ENCODE measurements around the gene AP1S1.
"Not testable (repeated sequence)": the region's sequence is repeated elsewhere in the genome, so short reads cannot be mapped to it uniquely, and the experiment has no call there.

- not testable (repeated sequence) for TF ChIP-seq EZH2 (IDR thresholded peaks at IDR 0.05; ENCODE audit: borderline replicate concordance, low read depth, low read length, severe bottlenecking); CTCF (IDR thresholded peaks at IDR 0.05; ENCODE audit: borderline replicate concordance, extremely low read depth, low read length, poor library complexity, severe bottlenecking)
Measured at GRCh38 chr7:101132626-101133600, 21.4 kb upstream of the AP1S1 start.
